H1 (cell line): ENCODE measurements around the gene KLK10. TPM values are rescaled to one million over a fixed set of nuclear protein-coding genes. Genes with fewer than 3 reads are reported as not detected.
A peak's percentile ranks its signal among the peaks of the same experiment; 100 is the strongest.

Source experiments
- CTCF ChIA-PET: fragments of 300-600 bp; sonication (Branson Sonifier 250); formaldehyde crosslinking; loops from one replicate; lab custom pipeline; 2021; ENCODE audit not compliant: partially characterized antibody; lab: Charles Lee
- POLR2A ChIA-PET: fragments of 300-600 bp; sonication (Branson Sonifier 250); formaldehyde crosslinking; loops from one replicate; lab custom pipeline; 2021; ENCODE audit warnings: inconsistent platforms; ENCODE audit not compliant: partially characterized antibody; lab: Charles Lee
- DNase-seq, 2 experiments: peaks; one replicate each; pipeline versions ENCODE4 v3.0.0 to v3.0.0-alpha.2; 2010 to 2022; ENCODE audit warnings: low spot score in 2 of 2, low read depth in 1 of 2, mixed read lengths in 1 of 2
- FAIRE-seq: peaks from 2 replicates; lab custom pipeline; 2011; peaks lifted over from hg19 to GRCh38; lab: Jason Lieb, UNC
- H2AFZ ChIP-seq: 2 replicates; pipeline ENCODE4 v1.8.1; 2012; ENCODE audit warnings: low read length, inconsistent platforms
- H2AK5ac ChIP-seq: 2 replicates; pipeline ENCODE4 v1.6.1; 2013; ENCODE audit warnings: low read depth, low read length
- H2BK120ac ChIP-seq: replicated peaks from 2 replicates; pipeline ENCODE3; 2013; ENCODE audit warnings: low read depth, low read length, inconsistent platforms
- H2BK12ac ChIP-seq: 2 replicates; pipeline ENCODE4 v1.6.1; 2013; ENCODE audit warnings: low read depth, low read length
- H2BK15ac ChIP-seq: 2 replicates; pipeline ENCODE4 v1.6.1; 2013; ENCODE audit warnings: low read length
- H2BK20ac ChIP-seq: 2 replicates; pipeline ENCODE4 v1.6.1; 2013; ENCODE audit warnings: low read length
- H2BK5ac ChIP-seq: 2 replicates; pipeline ENCODE4 v1.6.1; 2013; ENCODE audit warnings: low read depth, low read length
- H3K14ac ChIP-seq: 2 replicates; pipeline ENCODE4 v1.6.1; 2013; ENCODE audit warnings: inconsistent platforms; ENCODE audit not compliant: insufficient read length
- H3K18ac ChIP-seq: 2 replicates; pipeline ENCODE4 v1.6.1; 2013; ENCODE audit warnings: low read length; ENCODE audit errors: extremely low read depth
- H3K23ac ChIP-seq: 2 replicates; pipeline ENCODE4 v1.6.1; 2013; ENCODE audit warnings: inconsistent platforms; ENCODE audit not compliant: insufficient read length
- H3K23me2 ChIP-seq: 2 replicates; pipeline ENCODE4 v1.6.1; 2013; ENCODE audit warnings: low read depth, low read length
- H3K27ac ChIP-seq: 2 replicates; pipeline ENCODE4 v1.6.1; 2011; ENCODE audit warnings: low read depth, low read length, inconsistent platforms
- H3K27me3 ChIP-seq, 4 experiments: replicated peaks in 1 of 4; 1 replicate in 1 of 4; 2 replicates in 3 of 4; pipeline versions ENCODE4 v1.6.1 to v1.8.1; 2011 to 2013; ENCODE audit warnings: low read length in 3 of 4, mild to moderate bottlenecking in 3 of 4, inconsistent platforms in 2 of 4, mixed read lengths in 2 of 4, moderate library complexity in 1 of 4; ENCODE audit not compliant: control insufficient read depth in 3 of 4, insufficient read depth in 3 of 4; ENCODE audit errors: extremely low read depth in 1 of 4
- H3K36me3 ChIP-seq, 4 experiments: 2 replicates each; pipeline versions ENCODE4 v1.6.1 to v1.8.1; 2011 to 2013; ENCODE audit warnings: mild to moderate bottlenecking in 4 of 4, low read length in 3 of 4, moderate library complexity in 2 of 4, control low read depth in 1 of 4, inconsistent platforms in 1 of 4; ENCODE audit not compliant: insufficient read depth in 4 of 4, control insufficient read depth in 2 of 4
- H3K4ac ChIP-seq: replicated peaks from 2 replicates; pipeline ENCODE3; 2013; ENCODE audit warnings: low read length, low read depth, mixed read lengths, inconsistent platforms; ENCODE audit not compliant: insufficient read length
- H3K4me1 ChIP-seq, 4 experiments: replicated peaks in 1 of 4; 1 replicate in 1 of 4; 2 replicates in 3 of 4; pipeline versions ENCODE4 v1.6.1 to v1.8.1; 2011 to 2013; ENCODE audit warnings: low read length in 3 of 4, inconsistent platforms in 2 of 4, mixed read lengths in 1 of 4; ENCODE audit not compliant: insufficient read depth in 4 of 4, control insufficient read depth in 3 of 4
- H3K4me2 ChIP-seq, 2 experiments: 2 replicates each; pipeline versions ENCODE4 v1.6.1 to v1.8.1; 2011 to 2013; ENCODE audit warnings: low read depth in 2 of 2, low read length in 2 of 2, control low read depth in 1 of 2, inconsistent platforms in 1 of 2, mild to moderate bottlenecking in 1 of 2; ENCODE audit not compliant: insufficient read depth in 1 of 2
- H3K4me3 ChIP-seq, 4 experiments: fragments of 200-600, 300-600 bp in 1 of 4; sonication (generic), shearing (Covaris generic), sonication (Bioruptor Twin) in 1 of 4; 2 replicates each; pipeline versions ENCODE4 v1.5.1 to v1.8.1; 2011 to 2016; ENCODE audit warnings: low read length in 4 of 4, low read depth in 3 of 4, control low read depth in 2 of 4, inconsistent platforms in 2 of 4, mild to moderate bottlenecking in 2 of 4, mixed read lengths in 1 of 4, moderate library complexity in 1 of 4; ENCODE audit not compliant: insufficient read depth in 2 of 4; ENCODE audit errors: extremely low read depth in 1 of 4
- H3K56ac ChIP-seq: replicated peaks from 2 replicates; pipeline ENCODE3; 2013; ENCODE audit warnings: low read depth, mild to moderate bottlenecking, mixed read lengths, low read length, inconsistent platforms; ENCODE audit not compliant: insufficient read length
- H3K79me1 ChIP-seq: 2 replicates; pipeline ENCODE4 v1.6.1; 2013; ENCODE audit warnings: low read depth, low read length, control low read depth
- H3K79me2 ChIP-seq, 2 experiments: 2 replicates each; pipeline versions ENCODE4 v1.6.1 to v1.8.1; 2012 to 2013; ENCODE audit warnings: low read length in 2 of 2, mild to moderate bottlenecking in 2 of 2, inconsistent platforms in 1 of 2; ENCODE audit not compliant: insufficient read depth in 2 of 2, control insufficient read depth in 1 of 2
- H3K9ac ChIP-seq, 4 experiments: replicated peaks in 1 of 4; 1 replicate in 1 of 4; 2 replicates in 3 of 4; pipeline versions ENCODE4 v1.6.1 to v1.8.1; 2011 to 2013; ENCODE audit warnings: low read depth in 3 of 4, low read length in 3 of 4, control low read depth in 2 of 4, mild to moderate bottlenecking in 2 of 4, moderate library complexity in 2 of 4, inconsistent platforms in 1 of 4; ENCODE audit errors: extremely low read depth in 1 of 4
- H3K9me3 ChIP-seq, 2 experiments: 2 replicates each; pipeline versions ENCODE4 v1.6.1 to v1.8.1; 2012 to 2013; ENCODE audit warnings: mild to moderate bottlenecking in 2 of 2, moderate library complexity in 2 of 2, control low read depth in 1 of 2, inconsistent platforms in 1 of 2, low read depth in 1 of 2, low read length in 1 of 2, mixed read lengths in 1 of 2; ENCODE audit not compliant: insufficient read depth in 2 of 2
- H4K20me1 ChIP-seq, 2 experiments: replicated peaks in 1 of 2; 2 replicates each; pipeline versions ENCODE3 to v1.8.1; 2011 to 2013; ENCODE audit warnings: inconsistent platforms in 2 of 2, low read length in 2 of 2, mild to moderate bottlenecking in 1 of 2; ENCODE audit not compliant: insufficient read depth in 2 of 2, control insufficient read depth in 1 of 2
- H4K5ac ChIP-seq: 2 replicates; pipeline ENCODE4 v1.6.1; 2013; ENCODE audit warnings: low read length, low read depth, mixed read lengths, inconsistent platforms; ENCODE audit not compliant: insufficient read length
- H4K8ac ChIP-seq: 2 replicates; pipeline ENCODE4 v1.8.0; 2013; ENCODE audit warnings: mild to moderate bottlenecking, moderate library complexity, low read length, inconsistent platforms; ENCODE audit not compliant: insufficient read depth; ENCODE audit errors: extremely low read depth
- H4K91ac ChIP-seq: replicated peaks from 2 replicates; pipeline ENCODE3; 2013; ENCODE audit warnings: low read length, mixed read lengths, inconsistent platforms; ENCODE audit not compliant: insufficient read length
- ASH2L ChIP-seq: fragments of 200-600, 300-600 bp; sonication (generic); IDR thresholded peaks from one replicate; pipeline ENCODE4 v1.7.1; 2017; ENCODE audit warnings: low read length
- CEBPB ChIP-seq: IDR thresholded peaks from 2 replicates; pipeline ENCODE4 v1.6.1; 2012; ENCODE audit warnings: low read depth, low read length
- POLR2A ChIP-seq, 2 experiments: IDR thresholded peaks; 1 replicate in 1 of 2; 2 replicates in 1 of 2; pipeline ENCODE4 v1.6.1; 2011; ENCODE audit warnings: low read depth in 2 of 2, low read length in 2 of 2, mild to moderate bottlenecking in 2 of 2; ENCODE audit errors: control extremely low read depth in 1 of 2
- POLR2AphosphoS5 ChIP-seq: IDR thresholded peaks from 2 replicates; pipeline ENCODE4 v1.6.1; 2011; ENCODE audit warnings: low read depth, low read length
- RNF2 ChIP-seq: fragments of 200-900, 300-1000 bp; sonication (generic); IDR thresholded peaks from 2 replicates; pipeline ENCODE4 v1.7.1; 2016; ENCODE audit warnings: borderline replicate concordance, low read depth, mild to moderate bottlenecking, antibody characterized with exemption, low read length; ENCODE audit not compliant: poor library complexity, severe bottlenecking; ENCODE audit errors: missing control alignments
- WGBS, 2 experiments: shearing (Covaris generic) in 1 of 2; methylation state at CpG; one replicate each; pipeline versions ENCODE4 v1.1.6 to v1.1.7; 2013 to 2015; ENCODE audit warnings: low lambda C conversion rate in 2 of 2, mixed read lengths in 2 of 2, inconsistent platforms in 1 of 2, low coverage in 1 of 2, missing lambda C conversion rate in 1 of 2; ENCODE audit not compliant: insufficient replicate concordance in 2 of 2, insufficient coverage in 1 of 2, insufficient read length in 1 of 2; ENCODE audit errors: extremely low coverage in 1 of 2, missing lambda C conversion rate in 1 of 2; 5-methylcytosine and 5-hydroxymethylcytosine counted together
- polyA plus RNA-seq, 7 experiments: library from polyadenylated mRNA; depleted of rRNA in 3 of 7; stranded (reverse) in 5 of 7; unstranded in 2 of 7; fragments of >200 nt in 5 of 7; fragments of 200-250 nt in 2 of 7; gene quantifications; 1 replicate in 5 of 7; 2 replicates in 1 of 7; 4 replicates in 1 of 7; pipeline versions ENCODE4 v1.2.1 to v1.2.3, GENCODE V29; 2011 to 2013; ENCODE audit warnings: missing spikeins in 2 of 7, mixed read lengths in 2 of 7
- total RNA-seq: library from RNA; stranded (reverse); fragmentation: NEBNext Ultra II Directional; extraction: Animal tissue kit (Norgen Biotek cat#: 25700); gene quantifications from 2 replicates; pipeline ENCODE4 v1.2.1, GENCODE V29; 2021

Gene KLK10
- total and polyA plus RNA-seq, 2 of the 8 experiments (the other 6 are each of a cell fraction or from before 2014, with no cell fraction given), result 4.8 to 9.7 TPM

DNA sequence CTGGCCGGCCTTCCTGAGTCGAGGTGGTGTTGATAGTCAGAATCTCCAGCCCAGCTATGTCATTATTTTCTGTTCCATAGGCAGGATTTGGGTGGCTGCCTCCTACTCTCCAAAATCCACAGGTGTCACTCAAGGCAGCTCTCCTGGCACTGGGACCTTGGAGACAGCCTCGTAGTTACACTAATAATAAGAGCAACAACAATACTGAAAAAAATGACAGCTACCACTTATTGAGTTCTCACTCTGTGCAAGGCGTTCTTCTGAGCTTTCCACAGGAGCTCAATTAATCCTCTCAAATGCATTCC lies 27.5 kb upstream of the KLK10 start:
- Histone ChIP-seq H3K9me3 (peaks cover 0 to 2% of the 10 kb centered on the region in 2 experiments; a peak in 1 of 4 replicates), H3K36me3 (no peaks in the 10 kb centered on the region), H3K79me2 (no peaks in the 10 kb centered on the region), H3K18ac (peak overlapping the region; percentile 88), H4K5ac (peak overlapping the region; percentile 78), H2BK20ac (0 out of 2 replicates have a peak overlapping the region, but pooled peaks have one; percentile 34), H3K79me1 (no peaks in the 10 kb centered on the region), H2AK5ac (0 out of 2 replicates have a peak overlapping the region, but pooled peaks have one; percentile 10), H2BK15ac (0 out of 2 replicates have a peak overlapping the region, but pooled peaks have one; percentile 21), H3K14ac (no peak overlapping the region), H3K56ac (peak overlapping the region; percentile 17), H3K27me3 (no peaks in the 10 kb centered on the region), H4K20me1 (no peaks in the 10 kb centered on the region), H2BK120ac (peak overlapping the region; percentile 68), H3K23ac (no peak overlapping the region), H3K9ac (no peak overlapping the region; a peak in 3 of 7 replicates), H3K4me1 (peaks cover 0 to 15% (median 7%) of the 10 kb centered on the region in 4 experiments; a peak in 4 of 7 replicates), H4K91ac (peak overlapping the region; percentile 92), H3K27ac (peak overlapping the region; percentile 5; the same call in 1 of the 2 replicates), H2BK5ac (peak overlapping the region; percentile 76; the same call in 1 of the 2 replicates), H3K4me2 (peak overlapping the region; percentile 53 to 76), H3K4me3 (peak overlapping the region in 2 of 4 experiments; percentile 12 to 38; a peak in 2 of 8 replicates), H2AFZ (no peak overlapping the region), H3K4ac (peak overlapping the region; percentile 41), H3K23me2 (no peaks in the 10 kb centered on the region; the same call in 1 of the 2 replicates), H2BK12ac (peak overlapping the region; percentile 84; the same call in 1 of the 2 replicates), H4K8ac (no peak overlapping the region)
- CTCF ChIA-PET, result interaction anchor here (1.0 to 6.7 kb wide), 5 partner anchors 20 to 52 kb away, joined by 3 to 54 read pairs (median 4); partner anchors contain the start of gene KLK10
- POLR2A ChIA-PET, result interaction anchor here (0.6 to 1.0 kb wide), 4 partner anchors 9 to 30 kb away, joined by 3 to 5 read pairs (median 4); no protein-coding TSS in a partner anchor
- no peak for DNase-seq
- 15% methylated on average over 4 of the region's 4 CpGs; no CpG with 5 or more reads in 1 of the 2 experiments for WGBS, 2 experiments
- peak; percentile 41; the same call in 1 of the 2 replicates for TF ChIP-seq POLR2AphosphoS5
- TF ChIP-seq ASH2L, result peak; percentile 68
- no peak for TF ChIP-seq RNF2
- TF ChIP-seq POLR2A (IDR thresholded peaks at IDR 0.05; ENCODE audit: control extremely low read depth in 1 of 2, low read depth in 2 of 2, low read length in 2 of 2), result peak in 1 of 2 experiments; percentile 39; a peak in 1 of 3 replicates
- no peak for TF ChIP-seq CEBPB
- FAIRE-seq, result no peak
